Keratinocyte (primary cell): ENCODE data around the gene PRKAR2B.

Experiments used
- EZH2 ChIP-seq: IDR thresholded peaks from one replicate; pipeline ENCODE4 v1.6.1; 2012; ENCODE audit warnings: inconsistent platforms, mild to moderate bottlenecking, low read length, moderate library complexity
- TF ChIP-seq, protein P1 (sequence below), 3 experiments: IDR thresholded peaks in 1 of 3; conservative IDR thresholded peaks in 1 of 3; optimal IDR thresholded peaks in 1 of 3; 2 replicates in 2 of 3; 3 replicates in 1 of 3; pipeline versions ENCODE3 to v1.5.1; 2011; ENCODE audit warnings: low read length in 3 of 3, mild to moderate bottlenecking in 3 of 3, moderate library complexity in 2 of 3, control low read depth in 1 of 3, inconsistent platforms in 1 of 3; ENCODE audit not compliant: insufficient read depth in 2 of 3; ENCODE audit errors: extremely low read depth in 1 of 3

- TF ChIP-seq, protein P1, sequence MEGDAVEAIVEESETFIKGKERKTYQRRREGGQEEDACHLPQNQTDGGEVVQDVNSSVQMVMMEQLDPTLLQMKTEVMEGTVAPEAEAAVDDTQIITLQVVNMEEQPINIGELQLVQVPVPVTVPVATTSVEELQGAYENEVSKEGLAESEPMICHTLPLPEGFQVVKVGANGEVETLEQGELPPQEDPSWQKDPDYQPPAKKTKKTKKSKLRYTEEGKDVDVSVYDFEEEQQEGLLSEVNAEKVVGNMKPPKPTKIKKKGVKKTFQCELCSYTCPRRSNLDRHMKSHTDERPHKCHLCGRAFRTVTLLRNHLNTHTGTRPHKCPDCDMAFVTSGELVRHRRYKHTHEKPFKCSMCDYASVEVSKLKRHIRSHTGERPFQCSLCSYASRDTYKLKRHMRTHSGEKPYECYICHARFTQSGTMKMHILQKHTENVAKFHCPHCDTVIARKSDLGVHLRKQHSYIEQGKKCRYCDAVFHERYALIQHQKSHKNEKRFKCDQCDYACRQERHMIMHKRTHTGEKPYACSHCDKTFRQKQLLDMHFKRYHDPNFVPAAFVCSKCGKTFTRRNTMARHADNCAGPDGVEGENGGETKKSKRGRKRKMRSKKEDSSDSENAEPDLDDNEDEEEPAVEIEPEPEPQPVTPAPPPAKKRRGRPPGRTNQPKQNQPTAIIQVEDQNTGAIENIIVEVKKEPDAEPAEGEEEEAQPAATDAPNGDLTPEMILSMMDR (optimal IDR thresholded peaks at IDR 0.05 in 1 of 3, IDR thresholded peaks at IDR 0.05 in 1 of 3, conservative IDR thresholded peaks at IDR 0.05 in 1 of 3; ENCODE audit: extremely low read depth in 1 of 3, insufficient read depth in 2 of 3, low read length in 3 of 3): no peak
- TF ChIP-seq EZH2: no peak
Observed at GRCh38 chr7:107063245-107064120, 19.0 kb downstream of the PRKAR2B start.
